NCI-H2227 treated with DMSO at 0.1 percent for 48 hours (cell line): ENCODE results near the gene SPOCK2.

Source experiments
- DNase-seq: peaks from one replicate; lab custom pipeline; 2025; lab: John Stamatoyannopoulos, UW

The SPOCK2 gene

DNA sequence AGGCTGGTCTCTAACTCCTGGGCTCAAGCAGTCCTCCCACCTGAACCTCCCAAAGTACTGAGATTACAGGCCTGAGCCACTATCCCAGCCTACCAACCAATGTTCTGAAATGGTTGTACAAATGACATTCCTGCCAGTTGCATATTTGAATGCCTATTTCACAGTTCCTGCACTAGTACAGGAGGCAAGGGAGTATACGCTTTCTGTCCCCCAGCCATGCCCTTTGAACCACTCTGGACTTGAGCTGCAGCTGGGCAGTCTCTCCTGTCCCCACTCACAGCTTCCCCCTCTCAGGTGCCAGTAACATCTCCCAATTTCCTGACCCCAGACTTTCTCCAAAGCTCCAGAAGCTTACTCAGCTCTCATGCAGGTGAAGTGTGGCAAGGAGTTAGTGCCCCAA is 58.9 kb downstream of the SPOCK2 start:
- no peak for DNase-seq

DNA sequence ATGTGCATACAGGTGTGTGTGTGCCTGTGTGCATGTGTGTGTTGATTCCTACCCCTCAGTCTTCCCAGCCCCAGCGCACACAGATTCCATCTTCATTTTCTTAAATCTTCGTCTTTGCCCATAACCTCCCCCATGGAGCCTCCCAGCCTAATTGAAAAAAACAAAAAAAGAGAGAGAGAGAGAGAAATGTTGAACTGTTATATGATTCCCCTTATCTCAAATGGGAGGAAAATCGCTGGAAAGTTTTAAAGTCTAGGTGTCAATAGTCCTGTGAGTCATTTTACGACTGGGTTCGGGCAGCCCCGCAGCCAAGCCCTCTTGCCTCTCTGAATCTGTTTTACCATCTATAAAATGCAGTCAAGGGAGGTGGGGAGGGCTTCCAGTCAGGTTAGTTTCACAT is 60.9 kb downstream of the SPOCK2 start:
- no peak for DNase-seq

DNA sequence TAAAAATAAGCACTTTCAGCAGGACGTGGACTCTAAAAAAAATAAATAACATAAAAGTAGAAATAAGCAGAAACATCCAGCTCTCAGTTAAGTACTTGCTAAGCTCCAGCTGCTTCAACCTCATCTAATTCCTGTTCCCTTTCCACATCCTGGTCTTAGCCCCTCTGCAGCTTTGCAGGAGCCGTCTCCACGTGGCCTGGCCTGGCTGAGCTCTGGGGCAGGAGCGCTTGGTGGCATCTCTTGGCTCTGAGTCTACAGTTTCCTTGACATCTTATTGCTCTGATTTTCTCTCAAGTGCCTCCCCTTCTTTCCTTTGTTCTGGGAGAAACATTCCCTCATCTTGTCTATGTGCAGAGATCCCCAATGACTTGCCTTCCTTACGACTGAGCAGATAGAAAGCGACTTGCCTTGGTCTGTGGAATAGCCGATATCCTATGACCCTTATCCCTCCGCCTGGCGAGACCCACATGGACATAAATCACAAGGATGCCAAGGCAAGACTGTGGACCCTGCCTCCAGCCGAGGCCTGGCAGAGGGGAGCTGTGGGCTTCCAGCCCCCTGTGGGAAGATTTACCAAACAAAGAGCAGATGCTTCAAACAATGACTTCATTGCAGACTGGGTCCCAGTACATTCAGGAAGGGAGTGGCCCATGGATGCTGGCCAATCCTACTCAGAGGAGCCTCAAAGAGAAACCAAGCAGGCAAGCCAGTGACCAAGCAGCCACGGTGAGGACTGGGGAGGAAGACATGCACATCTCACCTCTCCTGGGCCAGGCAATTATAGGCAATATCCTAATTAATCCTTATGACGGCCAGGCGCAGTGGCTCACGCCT is 61.9 kb downstream of the SPOCK2 start:
- no peak for DNase-seq

DNA sequence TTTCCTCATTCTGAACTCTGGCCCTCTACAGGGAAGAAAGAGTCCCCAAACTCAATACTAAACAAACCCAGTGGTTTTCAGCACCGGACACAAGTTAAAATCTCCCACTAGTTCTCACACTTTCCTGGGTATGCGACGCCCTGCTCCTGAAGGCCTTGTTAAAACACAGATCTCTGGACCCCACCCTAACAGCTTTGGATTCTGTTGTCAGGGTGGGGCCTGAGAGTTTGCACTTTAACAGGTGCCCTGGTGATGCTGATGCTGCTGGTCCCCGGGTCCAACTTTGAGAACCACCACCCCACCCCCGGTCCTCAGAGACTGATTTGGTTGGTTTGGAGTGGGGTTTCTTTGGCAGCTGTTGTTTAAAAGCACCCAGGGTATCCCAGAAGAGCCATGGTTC is 62.5 kb downstream of the SPOCK2 start:
- no peak for DNase-seq

DNA sequence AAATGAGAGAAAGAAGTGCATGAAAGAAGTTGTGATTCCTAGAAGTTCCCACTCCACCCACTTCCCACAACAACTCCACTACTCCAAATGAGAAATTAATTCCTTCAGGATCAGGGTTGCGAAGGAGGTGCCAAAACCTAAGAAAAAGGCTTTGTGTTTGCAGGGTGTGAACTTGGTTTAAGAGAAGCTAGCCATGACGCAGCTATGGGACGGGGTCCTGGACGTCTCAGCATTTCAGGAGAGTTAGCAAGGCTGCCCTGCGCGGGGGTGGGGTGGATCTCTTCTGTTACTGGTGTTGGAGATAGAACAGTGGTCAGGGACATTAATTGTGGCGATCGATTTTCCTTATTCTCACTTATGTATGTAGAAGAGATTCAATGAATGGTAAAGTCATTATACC is 63.0 kb downstream of the SPOCK2 start:
- DNase-seq: no peak

DNA sequence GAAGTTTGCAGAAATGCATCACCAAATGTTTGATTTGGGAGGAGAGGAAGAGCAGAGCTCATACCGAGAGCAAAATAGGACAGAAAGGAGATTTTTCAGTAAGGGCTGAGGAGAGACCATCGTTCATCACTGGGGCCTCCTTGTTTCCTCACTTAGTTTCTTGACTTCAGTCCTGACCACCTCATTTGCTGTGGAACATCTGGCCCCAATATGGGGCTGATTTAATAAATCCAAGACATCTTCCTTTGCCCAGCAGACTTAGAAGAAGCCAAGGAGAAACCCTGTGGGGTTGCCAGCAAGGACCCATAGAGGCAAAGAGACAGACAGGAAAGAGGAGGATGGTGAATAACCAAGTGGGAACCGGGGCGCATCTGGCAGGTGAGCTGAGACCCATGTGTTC is 63.8 kb downstream of the SPOCK2 start:
- no peak for DNase-seq

DNA sequence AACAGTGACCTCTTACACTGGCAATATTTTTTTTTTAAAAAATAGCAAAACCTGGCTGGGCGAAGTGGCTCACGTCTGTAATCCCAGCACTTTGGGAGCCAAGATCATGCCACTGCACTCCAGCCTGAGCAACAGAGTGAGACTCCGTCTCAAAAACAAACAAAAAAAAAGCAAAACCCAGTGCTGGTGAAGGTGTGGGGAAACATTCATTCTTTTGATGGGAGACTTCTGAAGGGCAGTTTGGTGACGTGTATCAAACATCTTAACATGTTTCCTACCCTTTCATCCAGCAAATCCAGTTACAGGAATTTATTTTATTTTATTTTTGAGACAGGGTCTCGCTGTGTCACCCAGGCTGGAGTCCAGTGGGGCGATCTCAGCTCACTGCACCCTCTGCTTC is 66.1 kb downstream of the SPOCK2 start:
- DNase-seq: no peak

DNA sequence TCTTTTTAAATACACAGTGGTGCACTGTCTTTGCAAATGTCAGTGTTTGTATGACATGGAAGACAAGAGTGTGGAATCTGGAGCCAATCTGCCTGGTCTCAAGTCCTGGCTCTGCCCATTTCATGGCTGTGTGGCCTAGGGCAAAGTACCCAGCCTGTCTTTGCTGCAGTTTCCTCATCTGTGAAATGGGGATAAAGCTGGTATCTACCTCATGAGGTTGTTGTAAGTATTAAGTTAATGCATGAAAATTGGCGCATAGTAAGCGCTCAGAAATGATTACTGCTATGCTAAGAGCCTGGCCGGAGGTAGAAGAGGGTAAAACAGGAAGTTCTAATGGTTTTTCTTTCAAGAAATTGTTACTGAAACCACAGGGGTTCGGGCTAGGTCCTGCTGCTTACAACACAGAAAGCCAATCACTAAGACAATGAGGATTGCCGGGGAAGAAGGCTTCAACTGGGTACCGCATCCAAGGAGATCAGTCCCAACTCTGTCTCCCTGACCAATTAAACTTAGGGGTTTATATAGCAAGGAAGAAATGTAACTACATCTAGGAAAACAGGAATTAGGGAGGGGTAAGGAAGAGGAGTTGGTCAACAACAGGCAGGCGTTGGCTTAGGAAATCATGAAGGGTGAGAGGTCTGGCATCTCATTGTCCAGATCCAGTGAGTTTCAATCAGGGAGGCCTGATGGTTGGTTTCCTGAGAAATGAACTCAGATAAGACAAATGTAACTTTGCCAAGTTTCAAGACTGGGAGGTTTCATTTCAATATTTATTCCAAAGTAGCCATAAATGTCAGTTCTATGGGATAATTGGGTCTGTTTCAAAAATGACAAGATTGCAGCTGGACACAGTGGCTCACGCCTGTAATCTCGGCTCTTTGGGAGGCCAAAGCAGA is 67.2 kb downstream of the SPOCK2 start:
- no peak for DNase-seq

DNA sequence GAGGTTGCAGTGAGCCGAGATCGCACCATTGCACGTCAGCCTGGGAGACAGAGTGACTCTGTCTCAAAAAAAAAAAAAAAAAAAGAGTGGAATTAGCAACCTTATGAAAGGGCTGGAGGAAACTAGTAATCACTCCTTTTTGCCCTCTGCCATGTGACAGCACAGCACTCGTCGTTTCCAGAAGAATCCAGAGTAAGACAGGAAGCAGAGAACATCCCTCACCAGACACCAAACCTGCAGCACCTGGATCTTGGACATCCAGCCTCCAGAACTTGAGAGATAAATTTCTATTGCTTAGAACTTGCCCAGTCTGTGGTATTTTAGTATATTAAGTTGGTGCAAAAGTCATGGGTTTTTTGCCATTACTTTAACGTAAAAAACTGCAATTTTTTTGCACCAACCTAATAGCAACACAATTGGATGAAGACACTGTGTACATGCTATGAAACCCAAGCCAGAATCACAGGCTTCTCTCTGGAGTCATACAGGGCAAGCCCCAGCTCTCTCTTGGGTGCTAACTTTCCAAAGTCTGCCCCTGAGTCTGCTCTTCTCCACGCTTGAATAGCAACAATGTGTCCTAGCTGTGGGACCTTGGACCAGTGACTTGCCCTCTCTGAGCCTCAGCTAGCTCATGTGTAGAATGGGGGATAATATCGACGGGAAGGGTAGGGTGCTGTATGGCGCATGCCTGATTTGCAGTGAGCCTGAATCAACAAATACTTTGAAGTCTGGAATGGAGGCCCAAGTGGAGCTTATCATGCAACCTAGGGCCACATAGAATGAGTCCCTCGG is 69.1 kb downstream of the SPOCK2 start:
- DNase-seq: no peak

DNA sequence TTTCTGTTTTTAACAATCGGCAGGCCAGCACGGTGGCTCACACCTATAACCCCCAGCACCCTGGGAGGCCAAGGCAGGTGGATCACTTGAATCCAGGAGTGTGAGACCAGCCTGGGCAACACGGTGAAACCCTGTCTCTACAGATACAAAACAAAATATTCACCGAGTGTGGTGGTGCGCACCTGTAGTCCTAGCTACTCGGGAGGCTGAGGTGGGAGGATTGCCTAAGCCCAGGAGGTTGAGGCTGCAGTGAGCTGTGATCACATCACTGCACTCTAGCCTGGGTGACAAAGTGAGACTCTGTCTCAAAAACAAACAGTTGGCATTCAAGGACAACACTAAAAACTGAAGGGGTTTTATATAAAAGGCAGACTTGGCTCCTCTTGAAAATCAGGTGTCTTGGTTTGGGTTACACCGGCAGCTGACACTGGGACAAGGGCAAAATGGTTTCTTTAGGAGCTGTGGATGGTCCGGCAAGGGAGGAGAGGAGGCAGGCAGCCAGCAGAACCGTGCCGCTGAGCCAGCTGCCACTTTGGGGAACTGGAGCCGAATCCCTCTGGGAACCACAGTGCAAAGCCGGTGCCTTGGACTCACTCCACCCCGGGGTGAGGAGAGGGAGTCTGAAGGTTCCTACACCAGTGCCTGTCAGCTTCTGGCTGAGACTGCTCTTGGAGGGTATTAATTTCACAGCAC is 71.6 kb downstream of the SPOCK2 start:
- DNase-seq: no peak

DNA sequence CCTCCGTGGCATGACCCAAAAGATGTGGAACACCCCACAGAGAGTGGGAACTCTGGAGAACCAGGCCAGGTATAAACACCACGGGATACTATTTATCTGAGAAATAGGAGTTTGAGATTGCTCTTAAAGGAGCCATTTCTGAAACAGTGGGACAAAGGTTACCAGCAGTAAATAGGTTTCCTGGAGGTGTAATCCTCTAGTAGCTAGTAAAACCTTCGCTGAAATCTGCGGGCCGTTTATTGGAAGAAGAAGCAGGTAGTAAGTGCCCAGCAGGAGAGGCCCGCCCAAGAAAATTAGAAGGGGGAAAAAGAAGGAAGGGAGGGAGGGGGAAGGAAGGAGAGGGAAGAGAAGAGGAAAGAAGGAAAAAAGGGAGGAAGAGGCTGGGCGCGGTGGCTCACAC is 72.5 kb downstream of the SPOCK2 start:
- no peak for DNase-seq

DNA sequence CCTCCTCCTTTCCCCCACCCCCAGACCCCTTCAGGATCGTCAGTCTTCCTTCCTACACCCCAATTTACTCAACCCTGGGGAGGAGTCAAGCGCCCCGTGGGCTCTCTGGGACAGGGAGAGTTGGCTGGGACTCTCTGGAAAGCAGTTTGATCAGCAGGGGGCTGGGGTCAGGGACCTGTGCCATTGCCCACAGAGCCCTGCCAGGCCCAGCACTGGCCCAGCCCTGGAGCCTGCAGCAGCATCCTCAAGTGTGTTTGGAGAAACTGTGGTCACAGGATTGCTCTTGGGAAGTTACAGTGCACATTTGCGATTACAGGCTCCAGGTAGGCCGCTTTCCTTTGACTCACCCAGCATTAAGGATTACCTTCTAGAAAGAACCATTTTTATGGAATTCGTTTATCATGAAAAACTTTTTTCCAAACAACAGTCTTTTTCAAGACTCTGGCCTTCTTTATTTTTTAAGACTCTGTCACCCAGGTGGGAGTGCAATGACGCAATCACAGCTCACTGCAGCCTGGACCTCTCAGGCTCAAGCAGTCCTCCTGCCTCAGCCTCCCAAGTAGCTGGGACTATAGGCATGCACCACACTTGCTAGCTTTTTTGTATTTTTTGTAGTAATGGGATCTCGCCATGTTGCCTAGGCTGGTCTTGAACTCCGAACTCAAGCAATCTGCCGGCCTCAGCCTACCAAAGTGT is 73.4 kb downstream of the SPOCK2 start:
- no peak for DNase-seq

DNA sequence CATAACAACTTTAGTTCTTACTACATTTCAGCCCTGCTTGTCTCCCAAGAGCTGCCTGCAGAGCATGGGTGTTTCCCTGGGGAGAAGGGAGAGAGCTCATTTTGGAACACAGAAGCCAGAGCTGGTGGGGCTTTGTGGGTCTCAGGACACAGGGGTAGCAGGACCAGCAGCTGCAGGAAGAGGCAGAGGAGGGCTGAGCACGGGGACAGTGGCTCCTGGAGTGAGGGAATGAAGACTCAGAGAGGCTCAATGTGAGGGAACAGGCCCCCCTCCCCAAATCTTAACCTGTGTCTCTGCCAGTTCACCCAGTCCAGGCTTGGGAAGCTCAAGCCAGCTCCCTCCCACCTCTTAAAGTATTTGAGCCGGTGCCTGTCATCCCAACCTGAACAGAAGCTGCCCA is 74.2 kb downstream of the SPOCK2 start:
- no peak for DNase-seq

DNA sequence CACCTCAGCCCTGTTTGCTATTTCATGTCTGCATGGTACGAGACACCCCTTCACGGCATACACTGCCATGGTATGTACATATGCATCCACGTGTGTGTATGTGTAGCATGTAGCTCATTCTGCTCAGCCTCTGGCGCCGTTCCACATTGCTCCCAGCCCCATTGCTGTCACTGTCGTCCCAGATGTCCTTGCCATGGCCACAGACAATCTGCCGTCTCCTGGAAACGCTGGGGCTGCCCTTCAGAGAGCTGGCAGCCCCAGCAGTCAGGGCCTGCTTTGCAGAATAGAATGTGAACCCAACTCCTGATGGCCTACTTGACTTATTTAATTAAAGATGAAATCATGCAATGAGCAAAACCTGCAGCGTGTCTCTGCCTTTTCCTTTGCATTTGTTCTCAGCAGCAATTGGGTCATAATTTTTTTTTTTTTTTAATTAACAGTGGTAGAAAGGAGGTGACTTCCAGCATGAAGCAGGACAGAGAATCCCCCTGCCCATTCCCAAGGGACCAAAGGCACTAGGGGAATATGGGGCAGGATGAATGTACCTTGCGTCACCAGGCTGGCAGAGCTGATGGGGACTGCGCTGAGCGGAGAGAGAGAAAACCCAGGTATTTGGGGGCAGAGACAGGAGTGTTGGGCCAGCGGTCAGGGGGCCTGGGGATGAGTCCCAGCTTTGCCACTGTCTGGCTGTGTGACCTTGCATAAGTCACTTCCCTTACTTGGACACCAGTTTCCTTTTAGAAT is 75.0 kb downstream of the SPOCK2 start:
- DNase-seq: no peak

DNA sequence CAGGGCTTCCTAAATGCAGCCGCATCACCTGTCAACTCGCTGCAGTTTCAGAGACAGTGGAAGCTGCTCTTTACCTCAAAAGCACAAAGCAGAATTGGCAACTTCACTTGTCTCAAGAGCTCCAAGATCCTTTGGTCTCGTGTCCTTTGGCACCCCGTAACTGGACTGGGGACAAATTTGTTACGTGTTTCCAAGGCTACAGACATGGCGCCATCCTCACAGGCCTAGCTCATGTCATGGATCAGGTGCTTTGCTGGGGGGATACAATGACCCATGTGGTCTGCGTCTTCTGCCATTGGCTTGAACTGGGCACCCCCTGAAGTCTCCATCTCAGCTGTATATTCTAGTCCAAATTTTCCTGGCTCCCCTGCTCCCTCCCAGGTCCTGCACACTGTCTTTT is 75.6 kb downstream of the SPOCK2 start:
- no peak for DNase-seq

DNA sequence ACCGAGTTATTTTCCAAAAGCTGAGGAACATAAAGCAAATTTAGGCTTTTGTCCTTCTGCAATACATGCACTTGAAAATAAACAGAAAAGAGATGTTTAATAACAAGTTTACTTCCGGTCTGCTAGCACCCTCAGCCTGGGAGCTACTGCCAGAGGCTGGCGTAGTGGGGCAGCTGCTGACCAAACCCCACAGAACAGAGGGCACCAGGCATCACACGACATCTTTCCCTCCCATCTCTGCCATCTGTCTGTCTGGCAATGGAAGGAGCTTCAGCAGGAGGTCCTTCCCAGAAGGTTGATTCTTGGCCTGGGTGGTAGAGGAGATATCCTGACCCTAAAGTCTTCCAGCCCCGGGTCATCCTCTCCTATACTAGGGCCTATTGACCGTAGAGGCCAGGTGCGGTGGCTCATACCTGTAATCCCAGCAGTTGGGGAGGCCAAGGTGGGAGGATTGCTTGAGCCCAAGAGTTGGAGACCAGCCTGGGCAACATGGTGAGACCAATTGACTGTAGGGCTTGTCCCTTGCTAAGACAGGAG is 76.3 kb downstream of the SPOCK2 start:
- no peak for DNase-seq

DNA sequence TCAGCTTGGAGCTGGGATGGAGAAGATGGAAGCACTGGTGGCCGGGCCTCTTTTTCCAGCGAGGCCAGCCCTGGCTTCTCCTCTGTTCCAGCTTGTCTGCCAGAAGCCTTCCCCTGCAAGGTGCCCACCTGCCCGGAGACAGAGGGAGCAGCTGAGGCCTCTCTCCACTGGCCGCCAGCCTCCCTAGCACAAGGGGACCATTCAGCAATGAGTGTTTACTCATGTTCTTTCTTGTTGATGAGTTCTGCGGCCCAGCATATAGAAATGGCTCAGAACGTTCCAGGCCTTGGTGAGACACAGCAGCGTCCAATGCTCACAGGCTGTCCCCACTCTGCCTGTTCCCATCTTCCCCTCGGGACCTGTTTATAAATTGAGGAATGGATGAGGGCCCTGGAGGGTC is 76.9 kb downstream of the SPOCK2 start:
- no peak for DNase-seq

DNA sequence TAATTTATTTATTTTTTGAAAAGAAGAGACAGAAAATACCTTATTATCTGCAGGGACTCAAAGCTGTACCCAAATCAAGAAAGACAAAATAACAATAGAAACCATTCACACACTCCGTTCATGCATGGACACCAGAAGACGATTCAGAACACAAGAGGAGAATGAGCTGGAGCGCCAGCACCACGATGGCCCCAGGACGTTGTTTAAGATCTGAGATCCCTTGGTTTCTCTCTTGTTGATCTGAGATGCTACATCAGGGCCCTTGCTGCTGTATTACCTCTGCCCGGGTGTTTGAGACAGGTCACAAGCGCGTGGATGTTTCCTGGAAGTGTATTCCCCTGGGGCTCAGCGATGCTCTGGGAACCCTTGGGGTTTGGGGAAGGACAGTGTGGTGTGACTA is 77.3 kb downstream of the SPOCK2 start:
- no peak for DNase-seq

DNA sequence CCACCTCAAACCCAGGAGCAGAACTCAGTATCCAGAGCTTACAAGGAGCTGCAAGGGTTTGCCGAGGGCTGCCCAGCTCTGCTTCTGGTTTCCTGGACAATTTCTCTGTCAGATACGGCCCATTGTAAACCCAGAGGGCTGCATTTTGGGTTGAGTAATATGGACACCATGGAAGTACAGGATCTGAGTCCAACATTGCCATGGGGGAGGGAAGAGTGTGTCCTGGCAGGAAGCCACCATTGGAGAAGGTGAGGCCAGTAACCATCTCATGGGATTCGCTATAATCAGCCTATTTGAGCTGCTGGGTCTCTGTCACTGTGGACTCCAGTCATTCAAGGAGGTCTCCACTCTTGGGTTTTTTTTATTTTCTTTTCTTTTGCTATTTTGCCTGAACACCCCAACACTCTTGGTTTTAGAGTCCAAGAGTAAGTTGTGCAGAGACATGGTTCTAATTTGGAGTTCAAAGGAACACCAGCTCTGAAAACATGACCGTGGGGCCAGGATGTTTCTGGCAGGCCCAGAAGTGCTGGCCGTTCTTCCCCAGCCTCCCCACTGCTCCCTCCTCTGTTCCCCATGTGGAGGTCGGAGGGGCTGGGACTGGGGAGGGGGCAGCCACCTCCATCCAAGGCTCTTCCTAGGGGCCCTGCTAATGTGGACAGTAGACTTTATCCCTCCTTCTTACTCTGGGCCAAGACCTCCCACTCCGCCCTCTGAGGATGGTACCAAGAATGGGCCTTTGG is 77.9 kb downstream of the SPOCK2 start:
- no peak for DNase-seq
